Stimulated activated CD4-positive, alpha-beta T cell treated with anti-CD3 and anti-CD28 coated beads, TNF-alpha, amount 100 ng/mL, for 1 hour (primary cell): Measurements from ENCODE around the gene AKAP10.
"Not testable (repeated sequence)": the region's sequence is repeated elsewhere in the genome, so short reads cannot be mapped to it uniquely, and the experiment has no call there.

Source experiments
- DNase-seq, 3 donors: peaks; one replicate each; pipeline ENCODE4 v3.0.0-alpha.2; 2020; ENCODE audit warnings: low read depth in 3 of 3, low spot score in 1 of 3

AKAP10 gene

GRCh38 chr17:19933628-19934027 lies 44.0 kb downstream of the AKAP10 start:
- DNase-seq: no peak

- no peak for DNase-seq
Measured at GRCh38 chr17:19933221-19933620, 44.4 kb downstream of the AKAP10 start.

GRCh38 chr17:19928299-19928698 lies 49.3 kb downstream of the AKAP10 start:
- DNase-seq: no peak

GRCh38 chr17:19915245-19915978 lies 62.2 kb downstream of the AKAP10 start:
- no peak for DNase-seq

GRCh38 chr17:19911033-19911432 lies 66.6 kb downstream of the AKAP10 start:
- no peak for DNase-seq

- no peak for DNase-seq
Measured at GRCh38 chr17:19909139-19909538, 68.5 kb downstream of the AKAP10 start.

GRCh38 chr17:19905502-19905901 lies 72.1 kb downstream of the AKAP10 start:
- no peak for DNase-seq

GRCh38 chr17:19904924-19905323 lies 72.7 kb downstream of the AKAP10 start:
- no peak for DNase-seq

- no peak for DNase-seq
Measured at GRCh38 chr17:19904412-19904811, 73.2 kb downstream of the AKAP10 start.

GRCh38 chr17:19900809-19901208 lies 76.8 kb downstream of the AKAP10 start:
- DNase-seq: no peak

GRCh38 chr17:19897903-19898302 lies 79.7 kb downstream of the AKAP10 start:
- DNase-seq: no peak

GRCh38 chr17:19897090-19897837 lies 80.4 kb downstream of the AKAP10 start:
- no peak for DNase-seq

GRCh38 chr17:19896679-19897078 lies 80.9 kb downstream of the AKAP10 start:
- DNase-seq: no peak

GRCh38 chr17:19890554-19890953 lies 87.1 kb downstream of the AKAP10 start:
- DNase-seq: not testable (repeated sequence)

- not testable (repeated sequence) for DNase-seq
Measured at GRCh38 chr17:19890001-19890400, 87.6 kb downstream of the AKAP10 start.

- no peak for DNase-seq
Measured at GRCh38 chr17:19886116-19886515, 91.5 kb downstream of the AKAP10 start.

GRCh38 chr17:19883537-19884215 lies 94.0 kb downstream of the AKAP10 start:
- no peak for DNase-seq

- no peak for DNase-seq
Measured at GRCh38 chr17:19880393-19880792, 97.2 kb downstream of the AKAP10 start.

- no peak for DNase-seq
Measured at GRCh38 chr17:19877364-19877945, 100.2 kb downstream of the AKAP10 start.

- DNase-seq: no peak
Measured at GRCh38 chr17:19876529-19877161, 101.0 kb downstream of the AKAP10 start.

GRCh38 chr17:19874256-19874655 lies 103.4 kb downstream of the AKAP10 start:
- no peak for DNase-seq
